ENCODE results near the gene CD2BP2. TPM values are rescaled to one million over a fixed set of nuclear protein-coding genes. Genes with fewer than 3 reads are reported as not detected.
A peak's percentile ranks its signal among the peaks of the same experiment; 100 is the strongest.

The CD2BP2 gene
- polyA plus RNA-seq, 12 donors, result 26.8 to 87.9 (median 33.5) TPM; not detected in 1

- DNase-seq, result no peak
Measured at GRCh38 chr16:30367349-30368009, 12.4 kb upstream of the CD2BP2 start.

- no peak for DNase-seq
Measured at GRCh38 chr16:30366511-30366910, 11.4 kb upstream of the CD2BP2 start.

DNA sequence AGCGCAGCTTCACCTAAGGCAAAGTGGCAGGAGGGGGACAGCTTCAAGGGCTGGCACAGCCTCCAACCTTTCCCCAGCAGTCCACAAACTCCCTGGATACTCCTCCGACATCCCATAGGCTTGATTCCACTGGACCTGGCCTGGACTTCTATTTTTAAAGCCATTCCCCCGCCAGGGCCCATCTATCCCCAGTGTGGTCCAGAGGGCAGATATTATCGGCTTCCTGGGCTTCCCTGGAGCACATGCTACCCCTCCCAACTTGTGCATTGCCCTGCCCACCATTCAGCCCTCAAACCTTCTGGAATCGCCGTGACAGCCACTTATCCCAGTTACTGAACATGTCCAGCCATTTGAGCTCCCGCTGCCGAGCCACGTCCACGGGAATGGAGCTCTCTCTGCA lies 10.1 kb upstream of the CD2BP2 start:
- no peak for DNase-seq

DNA sequence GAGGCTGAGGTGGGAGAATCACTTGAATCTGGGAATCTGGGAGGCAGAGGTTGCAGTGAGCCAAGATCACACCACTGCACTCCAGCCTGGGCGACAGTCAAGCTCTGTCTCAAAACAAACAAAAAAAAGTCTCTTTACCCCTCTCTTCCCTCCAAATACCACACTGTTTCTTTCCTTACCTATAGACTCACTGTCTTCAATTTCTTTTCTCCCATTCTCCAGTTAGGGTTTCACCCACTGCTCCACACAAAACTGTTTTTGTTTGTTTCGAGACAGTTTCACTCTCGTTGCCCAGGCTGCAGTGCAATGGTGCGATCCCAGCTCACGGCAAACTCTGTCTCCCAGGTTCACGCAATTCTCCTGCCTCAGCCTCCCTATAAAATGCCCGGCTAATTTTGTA lies 6.1 kb upstream of the CD2BP2 start:
- no peak for DNase-seq

DNA sequence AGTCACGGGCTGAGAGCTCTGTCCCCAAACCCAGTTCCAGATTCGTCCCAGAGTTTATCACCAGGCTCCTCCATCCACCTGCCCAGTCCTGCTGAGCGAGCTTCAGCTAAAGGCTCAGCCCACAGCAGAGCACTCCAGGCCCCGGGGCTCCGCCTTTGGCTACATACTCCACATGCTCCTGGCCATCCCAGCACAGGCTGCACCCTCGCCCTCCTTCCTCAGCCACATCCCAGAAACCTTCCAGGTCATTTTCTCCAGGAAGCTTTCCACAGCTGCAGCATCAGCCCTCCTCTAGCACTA lies 4.7 kb upstream of the CD2BP2 start:
- no peak for DNase-seq

GRCh38 chr16:30358990-30359870 lies 4.1 kb upstream of the CD2BP2 start:
- DNase-seq, result no peak

- no peak for DNase-seq
Measured at GRCh38 chr16:30358577-30358936, 3.4 kb upstream of the CD2BP2 start.

GRCh38 chr16:30357715-30358576 lies 2.8 kb upstream of the CD2BP2 start:
- no peak for DNase-seq

- no peak for DNase-seq
Measured at GRCh38 chr16:30357085-30357714, 2.1 kb upstream of the CD2BP2 start.

DNA sequence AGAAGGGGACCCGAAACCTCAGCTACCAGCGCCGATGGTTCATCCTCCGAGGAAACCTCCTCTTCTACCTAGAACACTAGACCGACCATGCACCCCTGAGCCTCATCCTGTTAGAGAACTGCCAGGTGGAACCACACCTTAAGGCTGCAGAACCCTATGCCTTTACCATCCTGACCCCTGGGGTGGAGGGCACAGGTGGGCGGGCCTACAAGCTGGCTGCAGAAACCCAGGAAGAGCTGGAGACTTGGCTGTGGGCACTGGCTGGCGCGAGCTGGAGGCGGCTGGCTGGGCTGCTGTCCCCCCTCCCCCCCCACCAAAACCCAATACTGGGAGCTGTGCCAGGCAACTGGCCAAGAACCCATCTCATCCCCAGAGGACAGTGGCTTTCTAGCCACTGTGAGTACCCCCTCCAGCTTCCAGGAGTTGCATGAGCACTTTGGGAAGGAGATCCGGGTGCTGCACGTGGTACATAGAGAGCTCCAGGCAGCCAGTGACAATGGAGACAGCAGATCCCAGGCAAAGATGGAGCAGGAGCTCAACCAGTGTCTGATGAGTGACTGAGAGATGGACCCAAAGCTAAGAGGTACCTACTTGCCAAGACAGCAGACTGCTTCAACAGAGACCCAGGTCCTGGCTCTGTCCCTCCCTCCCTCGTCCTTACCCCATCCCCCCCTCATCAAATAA lies 1.4 kb upstream of the CD2BP2 start:
- DNase-seq, result no peak

- DNase-seq, result no peak
Measured at GRCh38 chr16:30355954-30356308, 823 bp upstream of the CD2BP2 start.

DNA sequence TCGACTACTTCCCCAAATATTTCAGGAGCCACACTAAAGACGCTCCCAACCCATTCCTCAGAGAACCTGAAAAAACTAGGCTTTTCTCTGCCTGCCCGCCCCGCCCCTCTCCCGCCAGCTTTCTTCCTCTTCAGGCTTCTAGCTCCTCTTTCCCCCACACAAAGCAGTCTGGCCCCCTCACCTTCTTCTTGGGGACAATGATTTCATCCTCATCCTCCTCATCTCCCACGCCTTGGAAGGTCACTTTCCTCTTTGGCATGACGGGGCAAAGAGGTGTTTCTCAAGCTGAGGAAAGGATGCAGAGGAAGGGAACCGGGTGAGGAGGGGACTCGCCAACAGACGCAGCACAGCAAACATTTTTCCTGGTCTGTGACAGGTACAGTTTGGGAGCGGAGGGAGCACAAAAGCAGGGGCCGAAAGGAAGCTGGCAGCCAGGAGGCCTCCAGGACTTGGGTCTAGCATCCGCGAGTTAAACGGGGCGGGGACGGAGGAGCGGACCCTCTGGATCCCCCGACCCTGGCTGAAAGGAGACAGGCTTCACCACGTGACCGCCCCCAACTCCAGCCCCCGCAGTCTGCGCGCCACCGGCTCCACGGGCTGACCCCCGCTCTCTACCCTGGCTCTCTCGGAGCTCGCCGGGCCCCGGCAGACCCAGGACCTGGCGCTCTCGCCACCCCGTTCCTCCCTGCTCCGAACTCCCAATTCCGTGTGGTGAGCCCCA lies 525 bp downstream of the CD2BP2 start:
- no peak for DNase-seq

- DNase-seq, result no peak
Measured at GRCh38 chr16:30353438-30354129, 1.5 kb downstream of the CD2BP2 start.

DNA sequence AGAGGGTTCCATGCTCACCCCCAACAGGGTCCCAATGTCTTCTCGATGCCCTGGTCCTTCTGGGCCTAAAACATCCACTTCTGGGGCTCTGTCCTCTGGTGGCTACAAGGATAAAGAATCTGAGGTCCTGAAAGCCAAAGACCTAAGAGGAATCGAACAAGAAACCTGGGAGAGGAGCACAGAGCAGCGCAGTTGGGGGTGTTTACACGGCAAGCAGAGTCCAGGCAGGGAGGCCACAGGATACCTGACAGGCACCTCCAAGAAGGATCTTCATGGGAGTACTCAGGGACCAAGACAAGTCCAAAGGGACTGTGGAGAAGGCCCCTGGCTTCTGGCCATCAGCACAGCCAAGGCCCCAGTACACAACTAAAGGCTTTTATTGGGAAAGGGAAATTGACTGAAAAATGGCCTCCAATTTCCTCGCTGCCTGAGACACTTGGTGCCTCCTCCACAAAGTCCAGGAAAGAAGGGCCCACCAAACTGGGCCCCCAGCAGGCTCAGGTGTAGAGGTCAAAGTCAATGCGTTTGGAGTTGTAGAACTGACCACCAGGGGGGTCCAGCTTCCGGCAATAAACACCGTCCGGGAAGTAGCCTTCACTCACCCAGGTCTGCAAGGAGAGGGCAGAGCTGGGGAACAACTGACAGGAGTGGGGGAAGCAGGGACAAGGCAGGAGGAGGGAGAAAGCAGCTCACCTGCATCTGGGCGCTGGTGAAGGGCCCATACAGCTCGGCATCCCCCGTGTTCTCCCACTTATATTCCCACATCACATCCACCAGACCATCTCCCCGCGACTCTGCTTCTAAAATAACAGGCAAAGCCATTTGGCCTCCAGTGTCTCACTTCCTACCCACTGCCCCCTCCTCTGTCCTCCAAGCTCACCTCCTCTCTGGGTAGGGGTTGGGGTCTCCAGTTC lies 2.4 kb downstream of the CD2BP2 start:
- no peak for DNase-seq

GRCh38 chr16:30351586-30352419 lies 3.3 kb downstream of the CD2BP2 start:
- DNase-seq, result peak; percentile 40

GRCh38 chr16:30351001-30351441 lies 4.1 kb downstream of the CD2BP2 start:
- DNase-seq, result no peak

DNA sequence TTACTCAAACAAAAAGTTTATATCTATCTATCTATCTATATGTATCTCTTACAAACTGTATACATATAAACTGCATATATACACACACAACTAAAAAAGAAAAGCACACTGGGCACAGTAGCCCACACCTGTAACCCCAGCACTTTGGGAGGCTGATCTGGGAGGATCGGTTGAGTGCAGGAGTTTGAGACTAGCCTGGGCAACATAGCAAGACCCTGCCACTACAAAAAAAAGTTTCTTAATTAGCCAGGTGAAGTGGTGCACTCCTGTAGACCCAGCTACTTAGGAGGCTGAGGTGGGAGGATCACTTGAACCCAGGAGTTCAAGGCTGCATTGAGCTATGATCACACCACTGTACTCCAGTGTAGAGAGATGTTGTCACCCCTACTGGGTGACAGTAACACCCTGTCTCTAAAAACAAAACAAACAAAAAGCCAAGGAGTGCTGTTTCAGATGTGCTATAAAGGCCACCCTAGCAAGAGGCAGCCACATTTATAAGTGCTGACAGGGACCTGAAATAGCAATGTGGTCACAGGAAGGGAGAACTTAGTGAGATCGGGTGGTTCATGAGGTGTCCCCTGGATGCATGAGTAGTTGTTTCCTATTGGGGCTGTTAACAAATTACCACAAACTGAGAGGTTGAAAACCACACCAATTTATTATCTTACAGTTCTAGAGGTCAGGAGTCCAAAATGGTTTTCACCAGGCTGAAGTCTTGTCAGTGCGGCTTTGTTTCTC lies 4.8 kb downstream of the CD2BP2 start:
- DNase-seq, result no peak
